AG09319 (cell line): ENCODE measurements around the gene KCNIP4.

Experiments
- DNase-seq: peaks from one replicate; pipeline ENCODE4 v3.0.0-alpha.2; 2010; ENCODE audit warnings: low read depth; ENCODE audit errors: extremely low read depth
- CTCF ChIP-seq: IDR thresholded peaks from 2 replicates; pipeline ENCODE4 v1.5.1; 2011; ENCODE audit warnings: low read depth, mild to moderate bottlenecking, inconsistent platforms, low read length, moderate library complexity

KCNIP4 gene

GRCh38 chr4:21226637-21227538, 721.7 kb downstream of the KCNIP4 start:
- no peak for TF ChIP-seq CTCF
- no peak for DNase-seq

- DNase-seq: no peak
Measured at GRCh38 chr4:21211846-21212245, 736.7 kb downstream of the KCNIP4 start.

GRCh38 chr4:21209860-21210259, 738.7 kb downstream of the KCNIP4 start:
- no peak for DNase-seq
- no peak for TF ChIP-seq CTCF

More at GRCh38 chr4:21211846-21212245, 736.7 kb downstream of the KCNIP4 start:
- no peak for TF ChIP-seq CTCF

- DNase-seq: no peak
- no peak for TF ChIP-seq CTCF
Measured at GRCh38 chr4:21205821-21206531, 742.6 kb downstream of the KCNIP4 start.

GRCh38 chr4:21203416-21203815, 745.2 kb downstream of the KCNIP4 start:
- TF ChIP-seq CTCF: no peak

GRCh38 chr4:21202959-21203358, 745.6 kb downstream of the KCNIP4 start:
- TF ChIP-seq CTCF: no peak
- no peak for DNase-seq

More at GRCh38 chr4:21203416-21203815, 745.2 kb downstream of the KCNIP4 start:
- no peak for DNase-seq

- no peak for DNase-seq
- no peak for TF ChIP-seq CTCF
Measured at GRCh38 chr4:21198683-21199082, 749.9 kb downstream of the KCNIP4 start.
